ENCODE measurements around the gene TMED1.

DNA sequence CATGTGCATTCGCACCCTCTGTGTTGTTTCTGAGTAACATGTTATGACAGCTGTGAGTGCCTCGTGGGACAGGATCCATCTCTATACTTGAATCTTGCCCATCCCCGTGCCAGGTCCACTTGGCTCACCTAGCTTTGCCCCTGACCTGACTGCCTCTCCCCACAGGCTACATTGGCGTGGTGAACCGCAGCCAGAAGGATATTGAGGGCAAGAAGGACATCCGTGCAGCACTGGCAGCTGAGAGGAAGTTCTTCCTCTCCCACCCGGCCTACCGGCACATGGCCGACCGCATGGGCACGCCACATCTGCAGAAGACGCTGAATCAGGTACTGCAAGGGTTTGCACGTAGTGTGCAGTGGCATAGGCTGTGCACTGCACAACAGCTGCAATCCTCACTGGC, 53.2 kb downstream of the TMED1 start:
- TF ChIP-seq, protein P1, sequence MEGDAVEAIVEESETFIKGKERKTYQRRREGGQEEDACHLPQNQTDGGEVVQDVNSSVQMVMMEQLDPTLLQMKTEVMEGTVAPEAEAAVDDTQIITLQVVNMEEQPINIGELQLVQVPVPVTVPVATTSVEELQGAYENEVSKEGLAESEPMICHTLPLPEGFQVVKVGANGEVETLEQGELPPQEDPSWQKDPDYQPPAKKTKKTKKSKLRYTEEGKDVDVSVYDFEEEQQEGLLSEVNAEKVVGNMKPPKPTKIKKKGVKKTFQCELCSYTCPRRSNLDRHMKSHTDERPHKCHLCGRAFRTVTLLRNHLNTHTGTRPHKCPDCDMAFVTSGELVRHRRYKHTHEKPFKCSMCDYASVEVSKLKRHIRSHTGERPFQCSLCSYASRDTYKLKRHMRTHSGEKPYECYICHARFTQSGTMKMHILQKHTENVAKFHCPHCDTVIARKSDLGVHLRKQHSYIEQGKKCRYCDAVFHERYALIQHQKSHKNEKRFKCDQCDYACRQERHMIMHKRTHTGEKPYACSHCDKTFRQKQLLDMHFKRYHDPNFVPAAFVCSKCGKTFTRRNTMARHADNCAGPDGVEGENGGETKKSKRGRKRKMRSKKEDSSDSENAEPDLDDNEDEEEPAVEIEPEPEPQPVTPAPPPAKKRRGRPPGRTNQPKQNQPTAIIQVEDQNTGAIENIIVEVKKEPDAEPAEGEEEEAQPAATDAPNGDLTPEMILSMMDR (IDR thresholded peaks at IDR 0.05) = no peak
- TF ChIP-seq POLR2A (IDR thresholded peaks at IDR 0.05) = no peak

Data from adrenal gland (tissue), 5 donors.